H9 (cell line): Measurements from ENCODE around the gene INPP5A. TPM values are rescaled to one million over a fixed set of nuclear protein-coding genes. Genes with fewer than 3 reads are reported as not detected.
A peak's percentile ranks its signal among the peaks of the same experiment; 100 is the strongest.

Experiments
- DNase-seq: peaks from one replicate; pipeline ENCODE4 v3.0.0-alpha.2; 2017
- H2AFZ ChIP-seq: one replicate; pipeline ENCODE4 v1.6.1; 2013; ENCODE audit warnings: mild to moderate bottlenecking, low read length, control low read depth, moderate library complexity
- H2AK5ac ChIP-seq: 2 replicates; pipeline ENCODE4 v1.6.1; 2013; ENCODE audit warnings: low read length, control low read depth, mixed read lengths; ENCODE audit not compliant: insufficient read length
- H2BK120ac ChIP-seq: one replicate; pipeline ENCODE4 v1.6.1; 2013; ENCODE audit warnings: low read depth, mild to moderate bottlenecking, low read length, control low read depth, inconsistent platforms; ENCODE audit not compliant: poor library complexity, severe bottlenecking
- H2BK12ac ChIP-seq: 2 replicates; pipeline ENCODE4 v1.6.1; 2013; ENCODE audit warnings: low read length, control low read depth, mixed read lengths, low read depth; ENCODE audit not compliant: insufficient read length
- H2BK15ac ChIP-seq: 2 replicates; pipeline ENCODE4 v1.6.1; 2013; ENCODE audit warnings: low read depth, low read length, control low read depth
- H2BK20ac ChIP-seq: one replicate; pipeline ENCODE4 v1.6.1; 2013; ENCODE audit warnings: low read depth, mild to moderate bottlenecking, low read length, control low read depth, inconsistent platforms; ENCODE audit not compliant: poor library complexity, severe bottlenecking
- H2BK5ac ChIP-seq: 2 replicates; pipeline ENCODE4 v1.6.1; 2013; ENCODE audit warnings: low read length, control low read depth, mixed read lengths; ENCODE audit not compliant: insufficient read length
- H3K14ac ChIP-seq: 2 replicates; pipeline ENCODE4 v1.6.1; 2013; ENCODE audit warnings: low read length, control low read depth; ENCODE audit not compliant: insufficient read depth
- H3K18ac ChIP-seq: 2 replicates; pipeline ENCODE4 v1.6.1; 2013; ENCODE audit warnings: low read depth, mild to moderate bottlenecking, mixed read lengths, low read length, control low read depth; ENCODE audit not compliant: insufficient read length
- H3K23ac ChIP-seq: 2 replicates; pipeline ENCODE4 v1.6.1; 2013; ENCODE audit warnings: low read length, control low read depth, mixed read lengths, low read depth; ENCODE audit not compliant: insufficient read length
- H3K23me2 ChIP-seq: 2 replicates; pipeline ENCODE4 v1.6.1; 2013; ENCODE audit warnings: low read depth, mild to moderate bottlenecking, mixed read lengths, low read length, control low read depth; ENCODE audit not compliant: insufficient read length, poor library complexity, severe bottlenecking
- H3K27ac ChIP-seq: 2 replicates; pipeline ENCODE4 v1.5.1; 2013; ENCODE audit warnings: low read length, control low read depth, mixed read lengths, low read depth; ENCODE audit not compliant: insufficient read length
- H3K27me3 ChIP-seq: 2 replicates; pipeline ENCODE4 v1.6.1; 2013; ENCODE audit warnings: low read length, control low read depth, inconsistent platforms; ENCODE audit not compliant: insufficient read depth
- H3K4ac ChIP-seq: 2 replicates; pipeline ENCODE4 v1.6.1; 2013; ENCODE audit warnings: low read depth, mild to moderate bottlenecking, control low read depth, inconsistent platforms, low read length, moderate library complexity
- H3K4me1 ChIP-seq: 2 replicates; pipeline ENCODE4 v1.6.1; 2013; ENCODE audit warnings: low read length, control low read depth, inconsistent platforms; ENCODE audit not compliant: insufficient read depth
- H3K4me2 ChIP-seq: 2 replicates; pipeline ENCODE4 v1.6.1; 2013; ENCODE audit warnings: low read length, control low read depth, mixed read lengths; ENCODE audit not compliant: insufficient read length, insufficient read depth
- H3K56ac ChIP-seq: 2 replicates; pipeline ENCODE4 v1.6.1; 2013; ENCODE audit warnings: low read depth, mild to moderate bottlenecking, mixed read lengths, low read length, control low read depth; ENCODE audit not compliant: insufficient read length
- H3K79me1 ChIP-seq: 2 replicates; pipeline ENCODE4 v1.6.1; 2013; ENCODE audit warnings: low read depth, mild to moderate bottlenecking, moderate library complexity, low read length, control low read depth, inconsistent platforms; ENCODE audit not compliant: insufficient read depth, poor library complexity, severe bottlenecking
- H3K79me2 ChIP-seq: 2 replicates; pipeline ENCODE4 v1.6.1; 2013; ENCODE audit warnings: low read length, control low read depth, inconsistent platforms; ENCODE audit not compliant: insufficient read depth
- H3K9ac ChIP-seq: 2 replicates; pipeline ENCODE4 v1.6.1; 2013; ENCODE audit warnings: low read length, control low read depth, mixed read lengths; ENCODE audit not compliant: insufficient read length; ENCODE audit errors: extremely low read depth
- H3K9me3 ChIP-seq: one replicate; pipeline ENCODE4 v1.6.1; 2013; ENCODE audit warnings: low read depth, low read length, inconsistent platforms; ENCODE audit not compliant: control insufficient read depth
- H3T11ph ChIP-seq: one replicate; pipeline ENCODE4 v1.6.1; 2013; ENCODE audit warnings: mild to moderate bottlenecking, low read length, control low read depth, inconsistent platforms
- H4K20me1 ChIP-seq: one replicate; pipeline ENCODE4 v1.6.1; 2013; ENCODE audit not compliant: control insufficient read depth, insufficient read length, insufficient read depth
- H4K5ac ChIP-seq: 2 replicates; pipeline ENCODE4 v1.6.1; 2013; ENCODE audit warnings: low read depth, mild to moderate bottlenecking, mixed read lengths, low read length, control low read depth; ENCODE audit not compliant: insufficient read length
- H4K8ac ChIP-seq: replicated peaks from 2 replicates; pipeline ENCODE4 v1.6.1; 2013; ENCODE audit warnings: low read length, control low read depth, mixed read lengths, low read depth; ENCODE audit not compliant: insufficient read length
- H4K91ac ChIP-seq: 2 replicates; pipeline ENCODE4 v1.6.1; 2013; ENCODE audit warnings: low read depth, mild to moderate bottlenecking, moderate library complexity, mixed read lengths, low read length, control low read depth; ENCODE audit not compliant: insufficient read length
- H3K27ac Mint-ChIP-seq, 3 experiments: 2 replicates in 2 of 3; 3 replicates in 1 of 3; pipeline ENCODE4 v1.8.0; 2020 to 2021; ENCODE audit warnings: mixed read lengths in 3 of 3, mild to moderate bottlenecking in 1 of 3, moderate library complexity in 1 of 3
- H3K27me3 Mint-ChIP-seq: 2 replicates; pipeline ENCODE4 v1.8.0; 2021; ENCODE audit warnings: low read depth, mild to moderate bottlenecking, moderate library complexity, mixed read lengths
- H3K36me3 Mint-ChIP-seq, 3 experiments: 2 replicates in 2 of 3; 3 replicates in 1 of 3; pipeline ENCODE4 v1.8.0; 2020 to 2021; ENCODE audit warnings: low read depth in 3 of 3, mixed read lengths in 3 of 3; ENCODE audit not compliant: insufficient read depth in 1 of 3
- H3K4me1 Mint-ChIP-seq, 2 experiments: 2 replicates each; pipeline ENCODE4 v1.8.0; 2020; ENCODE audit warnings: mixed read lengths in 2 of 2
- H3K4me3 Mint-ChIP-seq, 2 experiments: 2 replicates in 1 of 2; 3 replicates in 1 of 2; pipeline ENCODE4 v1.8.0; 2020 to 2021; ENCODE audit warnings: mild to moderate bottlenecking in 2 of 2, mixed read lengths in 2 of 2, moderate library complexity in 1 of 2
- H3K9me3 Mint-ChIP-seq, 2 experiments: 2 replicates in 1 of 2; 3 replicates in 1 of 2; pipeline ENCODE4 v1.8.0; 2020; ENCODE audit warnings: mild to moderate bottlenecking in 2 of 2, mixed read lengths in 2 of 2, moderate library complexity in 1 of 2
- WGBS: extraction: QIAGEN DNeasy Blood & Tissue Kit; methylation state at CpG from one replicate; pipeline ENCODE4 v1.1.7; 2013; ENCODE audit warnings: missing lambda C conversion rate, low lambda C conversion rate, mixed read lengths; ENCODE audit not compliant: insufficient read length; ENCODE audit errors: extremely low coverage; 5-methylcytosine and 5-hydroxymethylcytosine counted together
- total RNA-seq: library from RNA; stranded (reverse); gene quantifications from 2 replicates; pipeline ENCODE4 v1.2.1, GENCODE V29; 2021
- TF ChIP-seq, protein P1 (sequence below): fragments of 200-600 bp; sonication (generic); conservative IDR thresholded peaks from 3 replicates; pipeline ENCODE4 v1.8.0; 2021; ENCODE audit warnings: antibody characterized with exemption, mild to moderate bottlenecking

The INPP5A gene
- total RNA-seq, 1 experiment from 2014 or later = 17.7 TPM

DNA sequence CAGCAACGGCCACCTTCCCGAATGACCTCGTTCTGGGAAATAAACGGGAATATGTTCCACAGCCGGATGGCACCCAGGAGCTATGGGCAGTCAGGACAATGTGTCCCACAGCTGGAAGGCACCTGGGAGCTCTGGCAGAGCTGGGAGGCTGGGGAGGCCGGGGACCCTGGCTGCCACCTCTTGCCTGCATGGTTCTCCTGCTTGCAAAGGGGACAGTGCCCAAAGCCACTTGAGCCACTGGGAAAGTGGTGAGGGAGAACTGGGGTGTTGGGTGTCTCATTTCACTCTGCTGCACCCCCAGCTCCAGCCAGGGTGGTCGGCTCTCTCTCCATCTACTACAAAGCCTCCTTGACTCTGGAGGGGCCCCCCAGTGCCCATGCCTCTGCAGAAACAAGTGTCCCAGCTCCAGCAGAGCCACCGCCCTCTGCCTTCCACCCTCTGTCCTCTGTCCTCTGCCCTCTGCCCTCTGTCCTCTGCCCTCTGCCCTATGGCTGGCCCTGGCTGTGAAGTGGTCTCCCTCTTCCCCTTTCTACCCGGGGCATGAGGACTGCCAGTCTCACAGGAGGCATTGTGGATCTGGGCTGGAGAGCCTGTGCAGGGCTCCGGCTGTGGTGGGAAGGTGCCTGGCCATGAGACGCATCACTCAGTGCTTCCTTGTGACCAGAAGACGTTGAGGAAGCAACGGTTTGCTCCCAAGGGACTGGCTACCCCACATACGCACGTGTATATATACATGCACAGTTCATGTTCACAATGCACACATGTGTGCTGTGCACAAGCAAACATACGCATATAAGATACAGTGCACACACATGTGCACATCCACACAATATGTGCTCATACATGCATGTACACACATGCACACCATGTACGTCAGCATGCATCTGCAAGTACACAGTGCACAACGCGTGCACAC, 21.5 kb upstream of the INPP5A start:
- H3K4me2 ChIP-seq = peak overlapping the region; percentile 59
- no peaks in the 10 kb centered on the region; the same call in 1 of the 2 replicates for H3K27me3 ChIP-seq
- H3K4me1 Mint-ChIP-seq = peaks cover 30 to 33% of the 10 kb centered on the region in 2 experiments

More for the DNA sequence above, 21.5 kb upstream of the INPP5A start:
- Histone ChIP-seq H2AK5ac (no peak overlapping the region), H2BK12ac (peak overlapping the region; percentile 27), H3K18ac (peak overlapping the region; percentile 91), H3K14ac (peak overlapping the region; percentile 76), H4K5ac (peak overlapping the region; percentile 21), H2BK20ac (no peak overlapping the region), H2BK5ac (no peak overlapping the region), H3K79me2 (no peaks in the 10 kb centered on the region), H3K56ac (no peak overlapping the region), H4K20me1 (no peaks in the 10 kb centered on the region), H3K4me1 (peaks cover 4% of the 10 kb centered on the region; the same call in 1 of the 2 replicates), H2BK120ac (no peak overlapping the region), H3K23me2 (peaks cover 14% of the 10 kb centered on the region), H3K27ac (no peak overlapping the region), H3K79me1 (no peaks in the 10 kb centered on the region), H3T11ph (no peak overlapping the region), H2AFZ (no peak overlapping the region), H4K8ac (no peak overlapping the region), H3K23ac (no peak overlapping the region), H3K9me3 (no peaks in the 10 kb centered on the region), H4K91ac (no peak overlapping the region), H3K9ac (no peak overlapping the region), H2BK15ac (no peak overlapping the region), H3K4ac (no peak overlapping the region)
- TF ChIP-seq, protein P1, sequence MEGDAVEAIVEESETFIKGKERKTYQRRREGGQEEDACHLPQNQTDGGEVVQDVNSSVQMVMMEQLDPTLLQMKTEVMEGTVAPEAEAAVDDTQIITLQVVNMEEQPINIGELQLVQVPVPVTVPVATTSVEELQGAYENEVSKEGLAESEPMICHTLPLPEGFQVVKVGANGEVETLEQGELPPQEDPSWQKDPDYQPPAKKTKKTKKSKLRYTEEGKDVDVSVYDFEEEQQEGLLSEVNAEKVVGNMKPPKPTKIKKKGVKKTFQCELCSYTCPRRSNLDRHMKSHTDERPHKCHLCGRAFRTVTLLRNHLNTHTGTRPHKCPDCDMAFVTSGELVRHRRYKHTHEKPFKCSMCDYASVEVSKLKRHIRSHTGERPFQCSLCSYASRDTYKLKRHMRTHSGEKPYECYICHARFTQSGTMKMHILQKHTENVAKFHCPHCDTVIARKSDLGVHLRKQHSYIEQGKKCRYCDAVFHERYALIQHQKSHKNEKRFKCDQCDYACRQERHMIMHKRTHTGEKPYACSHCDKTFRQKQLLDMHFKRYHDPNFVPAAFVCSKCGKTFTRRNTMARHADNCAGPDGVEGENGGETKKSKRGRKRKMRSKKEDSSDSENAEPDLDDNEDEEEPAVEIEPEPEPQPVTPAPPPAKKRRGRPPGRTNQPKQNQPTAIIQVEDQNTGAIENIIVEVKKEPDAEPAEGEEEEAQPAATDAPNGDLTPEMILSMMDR = no peak
- Mint-ChIP-seq H3K9me3 (no peaks in the 10 kb centered on the region; a peak in 2 of 5 replicates), H3K27ac (no peak overlapping the region; a peak in 1 of 7 replicates), H3K4me3 (peak overlapping the region in 1 of 2 experiments; percentile 56; a peak in 2 of 5 replicates), H3K27me3 (peaks cover 42% of the 10 kb centered on the region), H3K36me3 (no peaks in the 10 kb centered on the region)
- DNase-seq = peak; percentile 24
- WGBS = no CpG with 5 or more reads among the region's 19 CpGs
